GM12878 (cell line): Measurements from ENCODE around the gene RGS16. TPM values are rescaled to one million over a fixed set of nuclear protein-coding genes. Genes with fewer than 3 reads are reported as not detected.

Experiments
- ATF7 ChIP-seq: fragments of 450-650 bp; IDR thresholded peaks from 2 replicates; pipeline ENCODE4 v1.6.1; 2016; ENCODE audit warnings: low read depth, mild to moderate bottlenecking
- BHLHE40 ChIP-seq, 2 experiments: fragments of 450-650 bp in 1 of 2; IDR thresholded peaks; 2 replicates each; pipeline ENCODE4 v1.6.1; 2011 to 2017; ENCODE audit warnings: low read depth in 2 of 2, borderline replicate concordance in 1 of 2, improper control_type of control experiment in 1 of 2, low read length in 1 of 2, mild to moderate bottlenecking in 1 of 2
- CHD2 ChIP-seq: IDR thresholded peaks from 2 replicates; pipeline ENCODE4 v1.6.1; 2011; ENCODE audit warnings: low read depth, low read length, improper control_type of control experiment, borderline replicate concordance
- EP300 ChIP-seq, 2 experiments: fragments of 150-350 bp in 1 of 2; IDR thresholded peaks; 2 replicates each; pipeline ENCODE4 v1.6.1; 2011 to 2012; ENCODE audit warnings: low read depth in 2 of 2, low read length in 2 of 2, borderline replicate concordance in 1 of 2, improper control_type of control experiment in 1 of 2, inconsistent platforms in 1 of 2; ENCODE audit not compliant: control insufficient read depth in 1 of 2
- IKZF1 ChIP-seq: fragments of 450-650 bp; conservative IDR thresholded peaks from 2 replicates; pipeline ENCODE4 v1.6.1; 2017; ENCODE audit warnings: antibody characterized with exemption, mild to moderate bottlenecking
- LARP7 ChIP-seq: fragments of 450-650 bp; IDR thresholded peaks from 2 replicates; pipeline ENCODE4 v1.6.1; 2017; ENCODE audit warnings: mild to moderate bottlenecking
- NFYB ChIP-seq: IDR thresholded peaks from 2 replicates; pipeline ENCODE4 v1.6.1; 2011; ENCODE audit warnings: low read depth, mild to moderate bottlenecking, low read length, improper control_type of control experiment, moderate library complexity; ENCODE audit not compliant: insufficient read depth
- NR2F1 ChIP-seq: fragments of 450-650 bp; conservative IDR thresholded peaks from 2 replicates; pipeline ENCODE4 v1.6.1; 2017; ENCODE audit warnings: mild to moderate bottlenecking
- PAX5 ChIP-seq: IDR thresholded peaks from 2 replicates; pipeline ENCODE4 v1.6.1; 2011; ENCODE audit warnings: low read depth, low read length, borderline replicate concordance
- SMAD1 ChIP-seq: fragments of 450-650 bp; IDR thresholded peaks from 2 replicates; pipeline ENCODE4 v1.6.1; 2018; ENCODE audit warnings: mild to moderate bottlenecking, low read depth; ENCODE audit not compliant: partially characterized antibody
- TARDBP ChIP-seq: IDR thresholded peaks from 2 replicates; pipeline ENCODE4 v1.6.1; 2016; ENCODE audit warnings: borderline replicate concordance
- TCF12 ChIP-seq: IDR thresholded peaks from 2 replicates; pipeline ENCODE4 v1.6.1; 2011; ENCODE audit warnings: low read depth, mild to moderate bottlenecking, low read length
- TCF3 ChIP-seq: IDR thresholded peaks from 2 replicates; pipeline ENCODE4 v1.6.1; 2012; ENCODE audit warnings: low read depth, mild to moderate bottlenecking, low read length, borderline replicate concordance; ENCODE audit not compliant: insufficient read depth
- YY1 ChIP-seq: IDR thresholded peaks from 2 replicates; pipeline ENCODE4 v1.6.1; 2011; ENCODE audit warnings: low read depth, mild to moderate bottlenecking, low read length
- ZNF384 ChIP-seq: IDR thresholded peaks from 2 replicates; pipeline ENCODE4 v1.6.1; 2012; ENCODE audit warnings: low read depth, mild to moderate bottlenecking, low read length, improper control_type of control experiment, borderline replicate concordance
- ZSCAN29 ChIP-seq: fragments of 450-650 bp; IDR thresholded peaks from 2 replicates; pipeline ENCODE4 v1.6.1; 2017; ENCODE audit warnings: mild to moderate bottlenecking, moderate library complexity
- polyA plus RNA-seq, 11 experiments: library from polyadenylated mRNA; depleted of rRNA in 4 of 11; unstranded in 6 of 11; stranded (reverse) in 5 of 11; fragments of >200 nt; fragmentation: Nextera tagmentation in 4 of 11; fragmentation: Illumina TruSeq in 1 of 11; extraction: Ambion mirVana in 4 of 11; extraction: Trizol in 1 of 11; gene quantifications; 1 replicate in 1 of 11; 2 replicates in 10 of 11; pipeline versions ENCODE4 v1.2.1 to v1.2.3, GENCODE V29; 2011 to 2016; ENCODE audit warnings: inconsistent platforms in 2 of 11, missing spikeins in 2 of 11, low read depth in 1 of 11
- total RNA-seq, 4 experiments: library from RNA; depleted of rRNA in 3 of 4; stranded (reverse); fragments of >200 nt in 3 of 4; fragmentation: Illumina TruSeq in 1 of 4; extraction: Trizol in 1 of 4; gene quantifications; 2 replicates each; pipeline versions ENCODE4 v1.2.1 to v1.2.3, GENCODE V29; 2013 to 2021
- TF ChIP-seq, protein P1 (sequence below): IDR thresholded peaks from 2 replicates; pipeline ENCODE4 v1.6.1; 2012; ENCODE audit warnings: low read length, inconsistent platforms
- TF ChIP-seq, protein P2 (sequence below): fragments of 450-650 bp; IDR thresholded peaks from 2 replicates; pipeline ENCODE4 v1.6.1; 2017; ENCODE audit warnings: mild to moderate bottlenecking
- TF ChIP-seq, protein P3 (sequence below): fragments of 450-650 bp; IDR thresholded peaks from 2 replicates; pipeline ENCODE4 v1.6.1; 2018; ENCODE audit warnings: borderline replicate concordance, mild to moderate bottlenecking; ENCODE audit not compliant: partially characterized antibody
- TF ChIP-seq, protein P4 (sequence below): fragments of 450-650 bp; IDR thresholded peaks from 2 replicates; pipeline ENCODE4 v1.6.1; 2016; ENCODE audit warnings: mild to moderate bottlenecking

Gene RGS16
- total and polyA plus RNA-seq, 10 of the 15 experiments (the other 5 are each of a cell fraction or from before 2014, with no cell fraction given) = 16.4 to 58.2 (median 44.6) TPM

DNA sequence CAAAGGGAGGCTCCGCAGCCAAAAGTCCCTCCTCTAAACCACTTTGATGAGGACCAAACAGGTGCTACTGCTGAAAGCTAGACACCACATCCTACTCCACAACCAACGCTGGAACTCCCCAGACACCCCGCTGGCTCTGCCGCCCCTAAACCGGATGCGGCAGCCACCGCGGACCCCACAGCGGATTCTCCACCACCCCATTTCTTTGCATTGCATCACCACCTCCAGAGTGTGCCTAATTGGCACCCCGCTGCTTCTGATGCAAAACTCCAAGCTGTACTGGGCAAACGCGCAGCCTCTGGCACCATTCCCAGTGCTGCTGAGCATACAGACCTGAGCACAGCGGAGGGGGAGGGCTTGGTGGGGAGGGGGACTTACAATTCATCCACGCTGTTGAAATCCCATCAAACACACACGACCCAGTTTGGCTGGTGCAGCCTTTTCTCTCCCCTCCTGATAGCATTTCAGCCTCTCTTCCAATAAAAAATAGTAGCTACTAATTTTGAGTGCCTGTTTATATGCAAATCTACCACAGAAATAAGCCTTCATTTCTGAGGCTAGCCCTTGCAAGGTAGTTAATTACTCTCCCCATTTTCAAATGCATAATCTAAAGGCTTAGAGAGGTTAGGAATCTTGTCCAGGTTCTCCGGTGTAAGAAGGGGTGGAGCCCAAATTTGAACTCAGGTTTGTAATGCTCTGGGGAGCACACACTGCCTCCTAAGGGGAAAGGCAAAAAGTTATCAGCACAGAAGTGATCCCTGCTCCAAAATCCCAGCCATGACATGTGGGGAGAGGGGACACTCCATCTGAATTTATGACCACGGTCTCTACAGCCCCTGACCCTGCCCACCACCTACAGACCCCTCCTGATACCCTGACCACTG is 12.2 kb upstream of the RGS16 start (continued):
- TF ChIP-seq YY1 (0 out of 2 replicates have a peak, but pooled peaks have one; percentile 1), TARDBP (peak; percentile 32; the same call in 1 of the 2 replicates), PAX5 (peak; percentile 97), SMAD1 (peak; percentile 22), NR2F1 (peak; percentile 84), BHLHE40 (IDR thresholded peaks at IDR 0.05; ENCODE audit: borderline replicate concordance in 1 of 2, low read depth in 2 of 2, low read length in 1 of 2) (peak; percentile 84 to 85), ATF7 (peak; percentile 93), EP300 (IDR thresholded peaks at IDR 0.05; ENCODE audit: borderline replicate concordance in 1 of 2, control insufficient read depth in 1 of 2, low read depth in 2 of 2, low read length in 2 of 2) (peak; percentile 93 to 94), LARP7 (no peak), CHD2 (0 out of 2 replicates have a peak, but pooled peaks have one; percentile 44), IKZF1 (peak; percentile 99), TCF12 (peak; percentile 98), ZSCAN29 (peak; percentile 63; the same call in 1 of the 2 replicates), ZNF384 (no peak), NFYB (no peak), TCF3 (peak; percentile 86; the same call in 1 of the 2 replicates)
- TF ChIP-seq, protein P1, sequence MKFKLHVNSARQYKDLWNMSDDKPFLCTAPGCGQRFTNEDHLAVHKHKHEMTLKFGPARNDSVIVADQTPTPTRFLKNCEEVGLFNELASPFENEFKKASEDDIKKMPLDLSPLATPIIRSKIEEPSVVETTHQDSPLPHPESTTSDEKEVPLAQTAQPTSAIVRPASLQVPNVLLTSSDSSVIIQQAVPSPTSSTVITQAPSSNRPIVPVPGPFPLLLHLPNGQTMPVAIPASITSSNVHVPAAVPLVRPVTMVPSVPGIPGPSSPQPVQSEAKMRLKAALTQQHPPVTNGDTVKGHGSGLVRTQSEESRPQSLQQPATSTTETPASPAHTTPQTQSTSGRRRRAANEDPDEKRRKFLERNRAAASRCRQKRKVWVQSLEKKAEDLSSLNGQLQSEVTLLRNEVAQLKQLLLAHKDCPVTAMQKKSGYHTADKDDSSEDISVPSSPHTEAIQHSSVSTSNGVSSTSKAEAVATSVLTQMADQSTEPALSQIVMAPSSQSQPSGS = no peak
- TF ChIP-seq, protein P2, sequence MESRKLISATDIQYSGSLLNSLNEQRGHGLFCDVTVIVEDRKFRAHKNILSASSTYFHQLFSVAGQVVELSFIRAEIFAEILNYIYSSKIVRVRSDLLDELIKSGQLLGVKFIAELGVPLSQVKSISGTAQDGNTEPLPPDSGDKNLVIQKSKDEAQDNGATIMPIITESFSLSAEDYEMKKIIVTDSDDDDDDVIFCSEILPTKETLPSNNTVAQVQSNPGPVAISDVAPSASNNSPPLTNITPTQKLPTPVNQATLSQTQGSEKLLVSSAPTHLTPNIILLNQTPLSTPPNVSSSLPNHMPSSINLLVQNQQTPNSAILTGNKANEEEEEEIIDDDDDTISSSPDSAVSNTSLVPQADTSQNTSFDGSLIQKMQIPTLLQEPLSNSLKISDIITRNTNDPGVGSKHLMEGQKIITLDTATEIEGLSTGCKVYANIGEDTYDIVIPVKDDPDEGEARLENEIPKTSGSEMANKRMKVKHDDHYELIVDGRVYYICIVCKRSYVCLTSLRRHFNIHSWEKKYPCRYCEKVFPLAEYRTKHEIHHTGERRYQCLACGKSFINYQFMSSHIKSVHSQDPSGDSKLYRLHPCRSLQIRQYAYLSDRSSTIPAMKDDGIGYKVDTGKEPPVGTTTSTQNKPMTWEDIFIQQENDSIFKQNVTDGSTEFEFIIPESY = no peak
- TF ChIP-seq, protein P3, sequence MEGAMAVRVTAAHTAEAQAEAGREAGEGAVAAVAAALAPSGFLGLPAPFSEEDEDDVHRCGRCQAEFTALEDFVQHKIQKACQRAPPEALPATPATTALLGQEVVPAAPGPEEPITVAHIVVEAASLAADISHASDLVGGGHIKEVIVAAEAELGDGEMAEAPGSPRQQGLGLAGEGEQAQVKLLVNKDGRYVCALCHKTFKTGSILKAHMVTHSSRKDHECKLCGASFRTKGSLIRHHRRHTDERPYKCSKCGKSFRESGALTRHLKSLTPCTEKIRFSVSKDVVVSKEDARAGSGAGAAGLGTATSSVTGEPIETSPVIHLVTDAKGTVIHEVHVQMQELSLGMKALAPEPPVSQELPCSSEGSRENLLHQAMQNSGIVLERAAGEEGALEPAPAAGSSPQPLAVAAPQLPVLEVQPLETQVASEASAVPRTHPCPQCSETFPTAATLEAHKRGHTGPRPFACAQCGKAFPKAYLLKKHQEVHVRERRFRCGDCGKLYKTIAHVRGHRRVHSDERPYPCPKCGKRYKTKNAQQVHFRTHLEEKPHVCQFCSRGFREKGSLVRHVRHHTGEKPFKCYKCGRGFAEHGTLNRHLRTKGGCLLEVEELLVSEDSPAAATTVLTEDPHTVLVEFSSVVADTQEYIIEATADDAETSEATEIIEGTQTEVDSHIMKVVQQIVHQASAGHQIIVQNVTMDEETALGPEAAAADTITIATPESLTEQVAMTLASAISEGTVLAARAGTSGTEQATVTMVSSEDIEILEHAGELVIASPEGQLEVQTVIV = no peak
- TF ChIP-seq, protein P4, sequence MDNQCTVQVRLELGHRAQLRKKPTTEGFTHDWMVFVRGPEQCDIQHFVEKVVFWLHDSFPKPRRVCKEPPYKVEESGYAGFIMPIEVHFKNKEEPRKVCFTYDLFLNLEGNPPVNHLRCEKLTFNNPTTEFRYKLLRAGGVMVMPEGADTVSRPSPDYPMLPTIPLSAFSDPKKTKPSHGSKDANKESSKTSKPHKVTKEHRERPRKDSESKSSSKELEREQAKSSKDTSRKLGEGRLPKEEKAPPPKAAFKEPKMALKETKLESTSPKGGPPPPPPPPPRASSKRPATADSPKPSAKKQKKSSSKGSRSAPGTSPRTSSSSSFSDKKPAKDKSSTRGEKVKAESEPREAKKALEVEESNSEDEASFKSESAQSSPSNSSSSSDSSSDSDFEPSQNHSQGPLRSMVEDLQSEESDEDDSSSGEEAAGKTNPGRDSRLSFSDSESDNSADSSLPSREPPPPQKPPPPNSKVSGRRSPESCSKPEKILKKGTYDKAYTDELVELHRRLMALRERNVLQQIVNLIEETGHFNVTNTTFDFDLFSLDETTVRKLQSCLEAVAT = peak; percentile 93
